Testis (tissue), 3 donors: ENCODE data around the gene MYO7B. TPM values are rescaled to one million over a fixed set of nuclear protein-coding genes. Genes with fewer than 3 reads are reported as not detected.

Experiments used
- DNase-seq: peaks from one replicate; pipeline ENCODE4 v3.0.0-alpha.2; 2019
- H3K27ac ChIP-seq, 2 donors: fragments of 200-600 bp; sonication (generic); one replicate each; pipeline ENCODE4 v1.5.1; 2019
- H3K27me3 ChIP-seq: fragments of 200-600 bp; sonication (generic); one replicate; pipeline ENCODE4 v1.5.1; 2019
- H3K36me3 ChIP-seq: fragments of 200-600 bp; sonication (generic); one replicate; pipeline ENCODE4 v1.5.1; 2017; ENCODE audit warnings: low read depth; ENCODE audit errors: missing control alignments
- H3K4me1 ChIP-seq: fragments of 200-600 bp; sonication (generic); one replicate; pipeline ENCODE4 v1.5.1; 2019
- H3K4me3 ChIP-seq, 2 donors: fragments of 200-600 bp; sonication (generic); one replicate each; pipeline ENCODE4 v1.5.1; 2017 to 2019
- H3K9me3 ChIP-seq: fragments of 200-600 bp; sonication (generic); one replicate; pipeline ENCODE4 v1.5.1; 2017
- POLR2A ChIP-seq: fragments of 450-650 bp; IDR thresholded peaks from one replicate; pipeline ENCODE4 v1.6.1; 2017; ENCODE audit warnings: antibody characterized with exemption, mild to moderate bottlenecking, moderate library complexity
- WGBS, 2 donors: methylation state at CpG; one replicate each; pipeline ENCODE4 v1.1.5; 2018; 5-methylcytosine and 5-hydroxymethylcytosine counted together
- intact Hi-C: fragments of 100-400 bp; cut with DNase I; formaldehyde crosslinking; loops from one replicate; pipeline ENCODE4 v1.15.1; 2023; ENCODE audit warnings: low total_unique reads
- polyA plus RNA-seq: library from polyadenylated mRNA; stranded (reverse); fragments of 350-450 nt; fragmentation: Illumina TruSeq; extraction: RNeasy Lipid Tissue Mini Kit (QIAGEN cat#74804); gene quantifications from one replicate; pipeline ENCODE4 v1.2.3, GENCODE V29; 2014; ENCODE audit warnings: low read depth, low replicate concordance; ENCODE audit not compliant: insufficient read depth
- total RNA-seq, 2 donors: library from RNA; depleted of rRNA; stranded (reverse); fragments of >200 nt; gene quantifications; one replicate each; pipeline ENCODE4 v1.2.3, GENCODE V29; 2016
- TF ChIP-seq, protein P1 (sequence below), 3 experiments: fragments of 450-650 bp in 2 of 3; fragments of 200-600 bp in 1 of 3; sonication (generic) in 1 of 3; IDR thresholded peaks; one replicate each; pipeline ENCODE4 v1.5.1; 2016 to 2019; ENCODE audit warnings: antibody characterized with exemption in 3 of 3, mild to moderate bottlenecking in 2 of 3, moderate library complexity in 1 of 3

The MYO7B gene
- total and polyA plus RNA-seq, 3 donors from 2014 or later, result 3.6 to 5.6 (median 4.2) TPM

DNA sequence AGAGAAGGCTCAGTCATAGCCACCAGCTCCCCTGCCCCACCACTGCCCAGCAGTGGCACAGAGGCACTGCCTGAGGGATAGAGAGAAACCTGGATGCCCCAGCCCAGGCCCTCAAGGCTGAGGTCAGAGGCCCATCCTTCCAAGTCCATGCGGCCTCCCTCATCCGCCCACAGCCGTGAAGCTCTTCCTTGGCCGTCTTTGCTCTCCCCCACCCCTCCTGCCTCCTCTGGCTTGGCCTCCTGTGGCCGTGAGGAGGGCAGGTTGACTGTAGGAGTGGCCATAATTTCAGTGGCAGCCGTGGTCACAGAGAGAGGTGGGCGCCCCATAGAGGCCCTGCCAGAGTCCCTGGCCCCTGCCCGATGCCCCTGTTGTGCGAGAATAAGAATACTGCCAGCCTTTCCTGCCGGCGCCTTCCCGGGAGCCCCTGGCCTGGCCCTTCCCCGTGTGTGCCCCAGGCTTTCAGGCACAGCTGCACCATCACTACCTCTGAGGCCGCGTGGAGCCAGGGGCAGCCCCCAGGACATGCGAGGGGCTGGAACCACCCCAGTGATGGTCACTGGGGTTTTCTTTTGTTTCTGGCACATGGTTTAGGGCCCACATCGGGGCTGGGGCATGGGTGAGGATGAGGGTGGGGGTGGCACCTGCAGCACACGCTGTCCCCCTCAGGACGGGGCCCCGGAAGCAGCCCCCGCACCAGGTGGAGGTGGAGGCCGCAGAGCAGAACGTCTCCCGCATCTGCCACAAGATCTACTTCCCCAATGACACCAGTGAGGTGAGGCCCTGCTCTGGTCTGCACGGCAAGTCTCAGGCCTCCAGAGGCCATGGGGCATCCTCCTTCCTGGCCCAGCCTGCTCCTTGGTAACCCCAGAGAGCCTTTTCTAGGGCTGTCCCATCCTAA lies 97.4 kb downstream of the MYO7B start:
- H3K36me3 ChIP-seq, result no peaks in the 10 kb centered on the region
- no peaks in the 10 kb centered on the region for H3K27me3 ChIP-seq
- H3K4me1 ChIP-seq, result peaks cover 2% of the 10 kb centered on the region
- H3K27ac ChIP-seq, result no peak overlapping the region
- H3K4me3 ChIP-seq, result no peak overlapping the region
- TF ChIP-seq, protein P1, sequence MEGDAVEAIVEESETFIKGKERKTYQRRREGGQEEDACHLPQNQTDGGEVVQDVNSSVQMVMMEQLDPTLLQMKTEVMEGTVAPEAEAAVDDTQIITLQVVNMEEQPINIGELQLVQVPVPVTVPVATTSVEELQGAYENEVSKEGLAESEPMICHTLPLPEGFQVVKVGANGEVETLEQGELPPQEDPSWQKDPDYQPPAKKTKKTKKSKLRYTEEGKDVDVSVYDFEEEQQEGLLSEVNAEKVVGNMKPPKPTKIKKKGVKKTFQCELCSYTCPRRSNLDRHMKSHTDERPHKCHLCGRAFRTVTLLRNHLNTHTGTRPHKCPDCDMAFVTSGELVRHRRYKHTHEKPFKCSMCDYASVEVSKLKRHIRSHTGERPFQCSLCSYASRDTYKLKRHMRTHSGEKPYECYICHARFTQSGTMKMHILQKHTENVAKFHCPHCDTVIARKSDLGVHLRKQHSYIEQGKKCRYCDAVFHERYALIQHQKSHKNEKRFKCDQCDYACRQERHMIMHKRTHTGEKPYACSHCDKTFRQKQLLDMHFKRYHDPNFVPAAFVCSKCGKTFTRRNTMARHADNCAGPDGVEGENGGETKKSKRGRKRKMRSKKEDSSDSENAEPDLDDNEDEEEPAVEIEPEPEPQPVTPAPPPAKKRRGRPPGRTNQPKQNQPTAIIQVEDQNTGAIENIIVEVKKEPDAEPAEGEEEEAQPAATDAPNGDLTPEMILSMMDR (IDR thresholded peaks at IDR 0.05), result no peak
- TF ChIP-seq POLR2A, result no peak
- DNase-seq, result no peak
- intact Hi-C loops, result no loop called here
- WGBS, 2 donors, result 55 to 92% methylated on average over 5 to 25 of the region's 25 CpGs
- no peaks in the 10 kb centered on the region for H3K9me3 ChIP-seq

GRCh38 chr2:127633556-127634065 lies 98.1 kb downstream of the MYO7B start:
- Histone ChIP-seq H3K27me3 (no peaks in the 10 kb centered on the region), H3K4me3 (no peak overlapping the region), H3K4me1 (peaks cover 2% of the 10 kb centered on the region), H3K9me3 (no peaks in the 10 kb centered on the region), H3K27ac (no peak overlapping the region), H3K36me3 (no peaks in the 10 kb centered on the region)
- intact Hi-C loops, result no loop called here
- no peak for DNase-seq
- no peak for TF ChIP-seq POLR2A
- TF ChIP-seq, protein P1 (IDR thresholded peaks at IDR 0.05), result no peak
- 58 to 60% methylated on average over 4 to 9 of the region's 9 CpGs for WGBS, 2 donors

GRCh38 chr2:127634066-127634617 lies 98.7 kb downstream of the MYO7B start:
- Histone ChIP-seq H3K36me3 (no peaks in the 10 kb centered on the region), H3K4me1 (peaks cover 2% of the 10 kb centered on the region), H3K27me3 (no peaks in the 10 kb centered on the region), H3K9me3 (no peaks in the 10 kb centered on the region), H3K4me3 (no peak overlapping the region), H3K27ac (no peak overlapping the region)
- no peak for DNase-seq
- WGBS, 2 donors, result 54 to 79% methylated on average over 3 to 14 of the region's 16 CpGs
- TF ChIP-seq, protein P1 (IDR thresholded peaks at IDR 0.05), result no peak
- no peak for TF ChIP-seq POLR2A
- intact Hi-C loops, result no loop called here

DNA sequence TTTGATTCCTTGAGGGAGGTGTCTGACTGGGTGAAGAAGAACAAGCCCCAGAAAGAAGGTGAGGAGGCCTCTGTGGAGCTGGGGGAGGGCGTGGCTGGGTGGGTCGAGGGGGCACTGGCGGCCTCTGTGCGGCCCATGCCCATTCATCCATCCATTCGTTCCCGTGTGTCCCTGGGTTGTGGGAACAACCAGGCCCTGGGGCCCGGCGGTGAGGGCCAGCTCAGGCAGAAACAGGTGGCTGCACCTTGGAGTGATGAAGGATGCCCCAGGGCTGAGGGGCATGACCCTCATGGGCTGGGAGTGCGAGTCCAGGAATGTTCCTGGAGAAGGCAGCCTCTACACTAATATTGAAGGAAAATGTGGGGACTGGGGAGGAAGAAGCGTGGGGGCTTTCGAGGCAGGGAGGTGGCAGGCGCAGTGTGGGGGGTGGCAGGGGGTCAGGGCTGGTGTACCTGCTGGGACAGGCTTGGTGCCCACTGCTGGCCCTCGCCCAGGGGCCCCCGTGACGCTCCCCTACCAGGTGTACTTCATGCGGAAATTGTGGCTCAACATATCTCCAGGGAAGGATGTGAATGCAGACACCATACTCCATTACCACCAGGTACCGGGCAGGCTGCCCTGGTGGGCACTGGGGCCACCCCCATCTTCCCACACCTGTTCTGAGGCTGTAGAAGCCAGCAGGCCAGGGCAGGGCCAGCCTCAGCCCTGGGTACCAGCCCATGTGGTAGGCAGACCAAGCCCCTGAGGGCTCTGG lies 99.3 kb downstream of the MYO7B start:
- Histone ChIP-seq H3K27ac (no peak overlapping the region), H3K4me3 (no peak overlapping the region), H3K4me1 (peaks cover 2% of the 10 kb centered on the region), H3K27me3 (no peaks in the 10 kb centered on the region), H3K9me3 (no peaks in the 10 kb centered on the region), H3K36me3 (no peaks in the 10 kb centered on the region)
- 90 to 95% methylated on average over 13 to 17 of the region's 17 CpGs for WGBS, 2 donors
- TF ChIP-seq, protein P1 (IDR thresholded peaks at IDR 0.05), result no peak
- TF ChIP-seq POLR2A, result no peak
- DNase-seq, result no peak
- intact Hi-C loops, result no loop called here
